DMS153 treated with DMSO at 0.1 percent for 48 hours (cell line): ENCODE measurements around the gene CLOCK.

Source experiments
- DNase-seq: peaks from one replicate; lab custom pipeline; 2025; ENCODE audit not compliant: unreplicated experiment; lab: John Stamatoyannopoulos, UW

CLOCK gene

DNA sequence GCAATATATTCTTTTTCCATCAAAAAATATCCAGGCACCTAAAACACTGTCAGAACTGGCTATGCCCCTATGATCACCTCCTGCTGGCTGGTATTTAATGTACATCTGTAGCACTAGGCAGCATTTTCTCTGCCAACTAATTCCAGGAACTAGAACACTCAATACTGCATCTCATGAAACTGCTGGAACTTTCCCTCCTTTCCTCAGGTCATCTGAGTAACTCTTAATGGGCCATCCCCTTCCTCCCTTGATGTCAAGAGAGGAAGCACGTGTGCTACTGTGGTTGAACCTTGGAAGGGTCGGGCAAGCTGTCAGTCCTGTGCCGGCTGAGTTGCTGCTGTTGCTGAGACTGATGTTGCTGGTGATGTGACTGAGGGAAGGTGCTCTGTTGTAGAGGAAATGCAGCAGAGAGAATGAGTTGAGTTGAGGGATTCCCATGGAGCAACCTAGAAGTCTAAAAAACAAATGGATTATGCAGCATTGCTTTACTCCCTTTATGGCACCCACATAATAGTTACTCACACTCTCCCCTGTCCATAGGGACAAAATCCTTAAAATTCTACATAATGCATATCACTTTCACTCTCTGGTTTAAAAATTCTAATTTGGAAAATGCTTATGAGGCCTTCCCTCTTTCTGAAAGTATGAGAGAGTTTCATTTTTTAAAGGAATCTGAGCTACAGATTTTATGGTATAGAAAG lies 111.4 kb downstream of the CLOCK start:
- DNase-seq = no peak

DNA sequence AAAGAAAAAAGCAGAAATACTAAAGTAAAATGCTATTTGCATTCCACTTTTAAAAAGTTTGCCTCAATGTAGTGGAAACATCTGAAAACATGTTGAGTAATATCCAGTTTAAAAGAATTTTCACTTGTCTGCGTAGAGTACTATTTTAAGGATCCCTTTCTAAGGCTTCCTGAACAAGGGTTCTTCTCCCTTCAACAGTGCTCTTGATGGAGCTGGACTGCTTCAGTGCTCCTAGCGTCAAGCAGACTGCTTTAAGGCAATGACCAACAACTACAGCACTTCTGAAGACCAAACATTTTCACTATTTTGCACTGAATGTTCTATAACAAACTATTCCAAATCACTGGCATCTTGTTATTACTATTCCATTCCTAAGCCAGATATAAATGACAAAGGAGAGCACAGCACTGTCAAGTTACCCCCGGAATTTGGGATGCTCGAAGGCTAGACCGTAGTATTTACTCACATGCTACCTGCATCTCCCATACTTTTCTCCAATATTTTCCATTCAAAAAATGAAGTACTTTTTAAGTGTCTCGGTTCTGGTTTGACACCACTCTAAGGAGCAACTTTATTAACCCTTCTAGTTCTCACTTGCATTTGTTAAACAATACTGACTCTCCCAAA lies 114.9 kb downstream of the CLOCK start:
- DNase-seq = no peak

DNA sequence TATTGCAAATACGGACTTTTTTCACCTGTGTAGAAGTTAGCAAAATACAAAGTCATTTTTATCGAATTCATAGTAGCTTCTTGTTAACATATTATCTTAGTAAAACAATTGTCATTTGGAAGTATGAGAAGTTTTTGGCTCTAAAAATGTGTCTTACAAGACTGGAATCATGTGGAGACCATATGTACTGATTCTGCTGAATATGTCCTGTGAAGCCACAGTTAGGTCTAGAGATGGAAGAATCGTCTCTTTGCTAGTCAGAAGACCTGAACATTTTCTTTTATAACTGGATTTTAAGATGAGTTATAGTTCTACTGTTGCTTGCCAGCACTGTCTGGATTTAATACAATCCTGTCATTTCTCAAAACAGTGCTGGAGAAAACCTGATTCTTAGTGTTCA lies 121.9 kb downstream of the CLOCK start:
- no peak for DNase-seq

DNA sequence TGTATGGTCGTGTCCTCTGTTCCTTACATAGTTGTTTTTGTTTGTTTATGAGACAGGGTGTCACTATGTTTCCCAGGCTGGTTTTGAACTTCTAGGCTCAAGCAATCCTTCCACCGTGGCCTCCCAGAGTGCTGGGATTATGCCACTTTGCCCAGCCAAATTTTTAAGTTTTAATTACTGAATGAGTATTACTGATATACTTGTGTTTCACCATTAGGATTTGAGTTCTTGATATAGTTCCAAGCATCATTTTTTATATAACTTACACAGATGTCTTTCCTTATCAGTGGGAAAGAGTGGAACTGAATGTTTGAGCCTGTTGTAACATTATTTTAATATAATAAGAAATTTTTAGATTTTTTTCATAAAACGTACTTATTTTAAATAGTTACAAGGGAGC lies 130.5 kb downstream of the CLOCK start:
- DNase-seq = no peak

DNA sequence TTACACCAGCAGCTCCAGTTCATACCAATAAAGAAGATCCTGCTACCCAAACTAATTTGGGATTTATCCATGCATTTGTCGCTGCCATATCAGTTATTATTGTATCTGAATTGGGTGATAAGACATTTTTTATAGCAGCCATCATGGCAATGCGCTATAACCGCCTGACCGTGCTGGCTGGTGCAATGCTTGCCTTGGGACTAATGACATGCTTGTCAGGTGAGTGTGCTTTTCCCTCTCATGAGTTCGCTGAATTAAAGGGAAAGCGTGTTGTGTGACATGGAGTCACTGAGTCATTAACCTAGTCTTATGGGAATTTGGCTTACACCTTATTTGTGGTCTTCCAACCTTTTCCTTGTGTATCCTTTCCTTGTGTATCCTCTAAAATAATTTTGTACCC lies 135.1 kb downstream of the CLOCK start:
- no peak for DNase-seq

DNA sequence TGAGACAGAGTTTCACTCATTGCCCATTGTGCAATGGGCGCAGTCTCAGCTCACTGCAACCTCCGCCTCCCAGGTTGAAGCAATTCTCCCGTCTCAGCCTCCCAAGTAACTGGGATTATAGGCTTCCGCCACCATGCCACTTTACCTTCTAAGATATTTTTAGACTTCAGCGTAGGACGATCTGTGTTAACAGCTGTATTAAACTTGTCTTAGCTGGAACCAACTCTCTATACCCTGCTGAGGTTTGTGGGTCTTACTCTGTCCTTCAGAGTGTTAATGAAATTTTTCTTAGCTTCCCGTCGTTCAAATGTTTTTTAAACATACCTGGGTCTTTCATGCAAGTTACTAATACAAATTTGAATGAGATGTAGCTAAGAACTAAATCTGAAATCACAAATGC lies 136.3 kb downstream of the CLOCK start:
- no peak for DNase-seq

DNA sequence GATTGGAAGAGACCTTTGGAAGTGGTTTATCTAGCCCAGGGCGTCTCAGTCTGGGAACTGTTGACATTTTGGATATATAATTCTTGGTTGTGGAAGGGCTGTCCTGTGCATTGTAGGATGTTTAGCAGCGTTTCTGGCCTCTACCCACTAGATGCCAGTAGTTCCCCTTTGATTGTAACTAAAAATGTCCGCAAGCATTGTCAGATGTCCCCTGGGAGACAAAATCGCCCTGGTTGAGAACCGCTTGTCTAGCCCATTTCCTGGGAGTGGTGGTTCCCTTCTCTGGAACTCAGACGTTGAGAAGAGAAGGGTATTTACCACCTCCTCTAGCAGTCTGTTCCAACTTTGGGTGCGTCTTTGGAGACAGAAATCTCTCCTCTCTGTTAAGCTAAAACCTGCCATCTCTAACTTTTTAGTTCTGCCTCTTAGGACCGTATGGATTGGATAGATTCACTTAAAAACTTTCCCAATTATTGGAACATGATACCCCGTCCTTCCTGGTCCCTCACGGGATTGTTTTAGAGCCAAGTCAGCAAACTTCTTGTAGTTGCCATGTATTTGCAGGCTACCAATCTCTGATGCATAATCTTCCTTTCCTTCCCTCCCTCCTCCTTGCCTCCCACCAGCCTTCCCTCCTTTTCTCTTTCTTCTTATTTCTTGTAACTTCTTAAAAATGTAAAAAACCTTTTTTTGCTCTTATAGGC lies 137.1 kb downstream of the CLOCK start:
- DNase-seq = no peak

DNA sequence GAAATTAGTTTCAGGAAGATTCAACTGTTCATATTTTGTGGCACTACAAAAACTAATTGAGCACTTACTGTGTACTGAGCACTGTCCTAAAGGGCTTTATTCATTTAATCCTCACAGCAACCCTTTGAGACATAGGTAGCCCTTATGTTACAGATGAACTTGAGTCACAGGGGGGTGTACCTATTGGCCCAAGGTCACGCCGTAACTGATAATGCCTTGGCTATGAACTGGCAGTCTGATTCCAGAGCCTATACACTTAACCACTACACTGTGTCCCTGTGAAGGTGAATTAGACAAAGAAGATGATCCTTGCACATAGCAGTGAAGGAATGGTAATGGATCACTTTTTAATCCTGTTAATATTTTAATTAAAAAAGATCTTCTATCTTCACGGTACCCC lies 138.9 kb downstream of the CLOCK start:
- DNase-seq = no peak

DNA sequence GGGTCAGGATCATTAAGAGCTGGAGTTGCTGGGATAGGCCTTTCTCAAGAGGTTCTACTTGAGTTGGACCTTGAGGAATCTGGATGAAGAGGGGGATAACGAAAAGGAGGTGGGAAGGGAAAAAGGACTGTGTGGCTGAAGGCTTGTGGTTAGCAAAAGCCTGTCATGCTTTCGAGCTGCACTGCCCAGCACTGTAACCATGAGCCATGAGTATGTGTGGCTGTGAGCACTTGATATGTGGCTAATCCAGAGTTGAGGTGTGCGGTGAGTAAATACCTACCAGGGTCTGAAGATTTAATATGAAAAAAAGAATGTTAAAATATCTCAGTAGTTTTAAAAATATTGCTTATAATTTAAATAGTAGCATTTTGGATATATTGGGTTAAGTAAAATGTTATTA lies 139.6 kb downstream of the CLOCK start:
- no peak for DNase-seq

DNA sequence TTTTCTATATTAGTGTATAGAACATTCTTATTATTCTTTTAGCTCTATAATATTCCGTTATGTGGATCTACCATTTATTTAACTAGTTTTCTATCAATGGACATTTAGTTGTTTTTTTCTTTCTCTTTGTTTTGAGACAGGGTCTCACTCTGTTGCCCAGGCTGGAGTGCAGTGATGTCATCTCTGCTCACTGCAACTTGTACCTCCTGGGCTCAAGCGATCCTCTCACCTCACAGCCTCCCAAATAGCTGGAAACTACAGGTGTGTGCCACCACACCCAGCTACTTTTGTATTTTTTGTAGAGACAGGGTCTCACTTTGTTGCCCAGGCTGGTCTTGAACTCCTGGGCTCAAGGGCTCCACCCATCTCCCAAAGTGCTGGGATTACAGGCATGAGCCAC lies 140.2 kb downstream of the CLOCK start:
- DNase-seq = no peak

DNA sequence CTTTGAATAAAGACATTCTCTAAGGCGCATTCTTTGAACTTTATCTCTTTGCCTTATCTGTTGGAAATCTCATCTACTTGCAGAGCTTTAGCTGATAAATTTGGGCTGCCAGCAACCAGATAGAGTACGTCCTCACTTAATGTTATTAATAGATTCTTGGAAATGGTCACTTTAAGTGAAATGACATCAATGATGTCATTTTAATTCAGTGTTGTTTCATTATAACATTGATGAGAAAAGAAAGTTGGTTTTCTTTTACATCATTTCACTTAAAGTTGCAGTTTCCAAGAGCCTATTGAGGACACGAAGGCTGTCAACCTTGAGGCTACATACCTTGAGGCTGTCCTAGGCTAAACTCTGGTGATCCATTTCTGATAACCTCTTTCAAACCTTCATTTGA lies 141.6 kb downstream of the CLOCK start:
- DNase-seq = no peak

DNA sequence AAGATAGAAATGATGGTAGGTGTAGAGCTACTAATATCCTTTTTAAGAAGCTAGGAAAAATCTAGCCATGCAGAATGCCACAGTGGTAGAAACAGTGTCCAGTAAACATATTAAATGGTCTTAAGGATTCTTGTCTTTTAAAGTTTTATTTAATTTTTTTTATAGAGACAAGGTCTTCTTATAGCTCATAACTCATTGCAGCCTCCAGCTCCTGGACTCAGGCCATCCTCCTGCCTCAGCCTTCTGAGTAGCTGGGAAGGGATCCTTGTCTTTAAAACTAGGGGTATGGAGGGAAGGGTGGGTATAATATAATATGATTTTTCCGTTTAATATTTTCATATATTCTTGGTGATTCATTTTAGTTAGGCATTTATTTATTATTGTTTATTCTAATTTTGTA lies 147.1 kb downstream of the CLOCK start:
- no peak for DNase-seq

DNA sequence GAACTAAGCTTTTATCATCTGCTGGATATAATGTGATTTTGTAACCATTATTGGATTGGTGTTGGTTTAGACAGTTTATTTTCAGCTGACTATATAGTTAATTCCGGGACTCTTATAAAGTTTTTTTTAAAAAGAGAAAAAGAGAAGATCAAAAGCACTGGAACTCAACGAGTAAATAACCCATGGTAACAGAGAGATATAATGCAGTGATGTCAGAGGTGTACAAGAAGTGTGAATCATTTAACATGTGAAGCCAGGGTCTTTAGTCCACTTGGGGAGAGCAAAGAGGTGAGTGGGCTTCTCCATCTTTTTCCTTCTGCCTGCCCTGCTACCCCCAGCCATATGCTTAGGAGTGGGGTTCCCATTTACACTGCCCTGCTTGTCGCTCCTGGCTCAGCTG lies 147.7 kb downstream of the CLOCK start:
- no peak for DNase-seq

DNA sequence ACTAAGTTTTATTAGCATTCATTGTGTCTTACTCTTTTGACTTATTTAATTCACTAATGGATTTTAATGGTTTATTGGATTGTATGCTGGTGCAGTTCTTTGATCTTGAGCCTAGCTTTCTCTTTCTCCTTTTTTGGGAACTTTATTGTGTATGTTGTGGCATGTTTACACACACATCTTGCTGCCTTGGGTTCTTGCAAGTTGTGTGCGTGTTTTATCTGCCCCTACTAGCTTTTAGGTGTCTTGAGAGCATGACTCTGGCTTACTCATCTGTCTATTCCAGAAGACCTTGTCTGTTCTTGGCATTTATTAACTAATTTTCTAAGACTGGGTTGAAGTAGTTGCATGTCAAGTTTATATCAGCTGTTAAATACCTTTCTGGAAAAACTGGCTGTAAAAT lies 148.2 kb downstream of the CLOCK start:
- no peak for DNase-seq

DNA sequence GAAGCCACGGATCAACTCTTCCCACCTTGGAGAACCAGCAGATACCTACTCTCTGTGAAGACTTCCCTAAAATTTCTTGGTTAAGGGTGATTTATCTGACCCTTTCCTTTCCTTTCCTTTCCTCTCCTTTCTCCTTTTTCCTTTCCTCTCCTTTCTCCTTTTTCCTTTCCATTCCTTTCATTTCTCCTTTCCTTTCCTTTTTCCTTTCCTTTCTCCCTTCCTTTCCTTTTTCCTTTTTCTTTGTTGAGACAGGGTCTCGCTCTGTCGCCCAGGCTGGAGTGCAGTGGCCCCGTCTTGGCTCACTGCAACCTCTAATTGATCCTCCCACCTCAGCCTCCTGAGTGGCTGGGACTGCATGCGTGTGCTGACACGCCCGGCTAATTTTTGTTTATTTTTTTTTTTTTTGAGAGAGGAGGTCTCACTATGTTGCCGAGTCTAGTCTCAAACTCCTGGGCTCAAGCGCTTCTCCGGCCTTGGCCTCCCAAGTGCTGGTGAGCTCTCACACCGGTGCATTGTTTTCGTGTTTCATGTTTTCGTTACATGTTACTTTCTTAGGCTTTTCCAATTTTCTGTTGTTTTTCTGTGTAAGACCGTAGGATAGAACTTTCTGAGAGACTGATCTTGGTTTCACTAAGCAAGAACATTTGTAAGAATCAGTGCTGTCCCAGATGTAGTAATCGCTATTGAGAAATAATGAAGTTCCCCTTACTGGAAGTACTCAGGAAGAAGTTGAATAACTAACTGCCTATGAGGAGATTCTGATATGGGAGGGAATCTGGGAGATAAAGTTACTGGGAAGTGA lies 149.0 kb downstream of the CLOCK start:
- no peak for DNase-seq

DNA sequence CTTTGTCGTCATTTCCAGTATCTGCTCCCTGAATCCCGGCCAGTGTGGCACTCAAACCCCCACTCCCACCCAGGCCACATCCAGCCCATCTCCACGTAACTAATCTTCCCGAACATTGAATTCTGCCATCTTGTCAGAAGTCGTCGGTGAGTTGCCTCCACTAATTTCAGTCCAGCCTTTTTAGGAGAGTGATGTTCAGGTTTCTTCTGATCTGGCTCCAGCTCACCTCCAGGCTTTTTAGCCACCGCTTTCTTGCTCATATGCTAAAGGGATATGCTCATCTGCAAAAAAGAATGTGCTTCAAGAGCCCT lies 149.6 kb downstream of the CLOCK start:
- no peak for DNase-seq

DNA sequence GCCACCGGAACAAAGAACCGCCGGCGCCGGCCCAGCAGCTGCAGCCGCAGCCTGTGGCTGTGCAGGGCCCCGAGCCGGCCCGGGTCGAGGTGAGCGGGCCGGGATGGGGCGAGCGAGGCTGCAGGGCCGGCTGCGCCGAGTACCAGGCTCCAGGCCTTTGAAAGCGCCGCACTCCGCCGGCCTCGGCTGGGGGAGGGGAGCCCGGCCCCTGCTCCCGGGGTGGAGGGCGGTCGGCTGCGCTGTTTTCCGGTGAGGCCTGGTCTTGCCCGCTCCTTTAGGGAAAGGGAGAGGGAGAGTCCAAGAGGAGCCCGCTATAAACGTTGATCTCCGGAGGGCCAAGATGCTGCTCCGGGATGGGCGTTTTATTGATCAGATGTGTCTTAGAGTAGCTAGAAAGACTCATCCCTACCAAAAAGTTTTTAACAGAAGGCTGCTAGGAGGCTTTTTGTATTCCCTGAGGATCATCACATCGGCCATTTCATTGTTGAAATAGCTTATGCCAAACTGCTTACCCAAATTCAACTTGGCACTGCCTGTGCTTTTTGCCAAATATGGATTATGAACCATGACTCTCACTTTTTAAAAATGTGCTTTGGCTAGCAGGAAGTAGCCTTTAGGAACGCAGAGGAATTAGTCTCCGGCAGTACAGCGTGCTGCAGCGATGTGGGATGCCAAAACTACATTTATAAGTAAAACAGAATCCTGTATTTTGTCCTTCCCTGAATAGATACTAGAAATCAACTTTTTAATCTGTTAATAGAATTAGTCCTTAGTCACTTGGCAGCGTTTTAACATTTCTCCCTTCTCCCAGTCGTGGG lies 150.2 kb downstream of the CLOCK start:
- DNase-seq = no peak

DNA sequence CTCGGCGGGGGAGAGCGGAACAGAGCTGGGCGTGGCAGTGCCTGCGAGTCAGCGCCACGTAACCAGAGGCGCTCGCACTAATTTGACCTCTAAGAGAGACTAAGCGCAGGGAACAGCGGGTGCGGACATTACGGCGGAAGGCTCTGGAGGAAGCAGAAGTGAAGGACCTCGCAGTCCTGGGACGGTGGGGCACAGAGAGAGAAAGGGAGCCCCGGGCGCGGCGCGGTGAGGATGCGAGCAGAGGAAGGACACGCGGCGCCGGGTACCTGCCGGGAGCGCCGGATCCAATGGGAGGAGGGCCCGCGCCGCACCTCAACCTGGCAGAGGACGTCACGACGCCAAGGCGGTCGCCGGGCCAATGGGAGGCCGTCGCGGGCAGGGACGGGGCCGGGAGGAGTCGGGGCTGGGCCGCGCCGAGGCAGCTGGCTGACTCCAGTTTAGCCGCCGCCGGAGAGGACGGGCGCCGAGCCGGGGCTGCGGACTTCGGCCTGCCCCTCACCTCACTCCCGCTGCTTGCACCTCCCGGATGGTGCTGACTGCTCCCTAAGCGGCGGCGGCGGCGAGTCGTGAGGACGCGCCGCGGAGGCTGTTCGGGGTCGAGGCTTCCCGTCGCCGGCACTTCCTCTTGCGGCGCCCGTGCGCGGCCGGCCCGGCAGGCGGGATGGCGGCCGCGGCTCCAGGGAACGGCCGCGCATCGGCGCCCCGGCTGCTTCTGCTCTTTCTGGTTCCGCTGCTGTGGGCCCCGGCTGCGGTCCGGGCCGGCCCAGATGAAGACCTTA lies 151.0 kb downstream of the CLOCK start, which contains the start of gene TMEM165:
TMEM165 (plus strand) TSS at position 429 of the 779 bp plus-strand sequence; CDS start at position 662, 233 bp downstream.
- peak; percentile 82 for DNase-seq

DNA sequence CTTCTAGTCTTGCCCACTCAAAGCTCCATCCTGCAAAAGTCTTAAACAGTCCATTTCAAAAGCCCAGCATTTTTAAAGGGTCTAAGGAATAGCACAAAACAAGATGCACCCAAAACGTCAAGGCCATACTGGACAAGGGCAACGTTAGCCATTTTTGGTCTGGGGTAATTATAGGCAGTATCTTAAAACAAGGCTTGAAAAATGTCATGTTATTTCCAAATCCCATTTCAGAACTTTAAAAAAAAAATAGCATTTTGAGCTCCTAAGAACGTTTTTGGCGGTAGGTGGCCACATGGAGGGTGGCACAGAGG lies 151.5 kb downstream of the CLOCK start:
- DNase-seq = peak; percentile 52
